Fibroblast of pulmonary artery (primary cell): ENCODE data around the gene GNAI3.

ENCODE experiments used
- DNase-seq: peaks from one replicate; pipeline ENCODE4 v3.0.0-alpha.2; 2010; ENCODE audit warnings: low read depth
- H3K4me3 ChIP-seq: replicated peaks from 2 replicates; pipeline ENCODE4 v1.5.1; 2011; ENCODE audit warnings: low read depth, mild to moderate bottlenecking, control low read depth, low read length, moderate library complexity
- CTCF ChIP-seq: IDR thresholded peaks from 2 replicates; pipeline ENCODE4 v1.5.1; 2011; ENCODE audit warnings: mild to moderate bottlenecking, control low read depth, low read length, inconsistent platforms; ENCODE audit errors: missing control alignments

GNAI3 gene

GRCh38 chr1:109503935-109504334 lies 44.5 kb upstream of the GNAI3 start:
- TF ChIP-seq CTCF, result no peak
- no peak for DNase-seq

GRCh38 chr1:109504974-109505373 lies 43.4 kb upstream of the GNAI3 start:
- DNase-seq, result no peak
- H3K4me3 ChIP-seq, result no peak overlapping the region
- TF ChIP-seq CTCF, result no peak

More at GRCh38 chr1:109503935-109504334, 44.5 kb upstream of the GNAI3 start:
- no peak overlapping the region for H3K4me3 ChIP-seq

GRCh38 chr1:109508001-109508872 lies 40.2 kb upstream of the GNAI3 start:
- no peak overlapping the region for H3K4me3 ChIP-seq
- DNase-seq, result no peak
- TF ChIP-seq CTCF, result no peak

- DNase-seq, result no peak
- no peak for TF ChIP-seq CTCF
- H3K4me3 ChIP-seq, result peak overlapping the region; percentile 63
These were observed 39.6 kb upstream of the GNAI3 start for GRCh38 chr1:109508873-109509175.

- peak within 1 kb of the TSS; percentile 63 for H3K4me3 ChIP-seq
- DNase-seq, result peak; percentile 42
- TF ChIP-seq CTCF, result no peak
These were observed 39.0 kb upstream of the GNAI3 start, which contains the start of gene AMIGO1 for GRCh38 chr1:109509176-109510134. AMIGO1 (minus strand) TSS chr1:109509727; CDS start chr1:109508912, 815 bp downstream.

GRCh38 chr1:109513110-109513710 lies 35.2 kb upstream of the GNAI3 start:
- H3K4me3 ChIP-seq, result no peak overlapping the region
- DNase-seq, result no peak
- TF ChIP-seq CTCF, result no peak
